ENCODE measurements around the gene TMEM121.
A peak's percentile ranks its signal among the peaks of the same experiment; 100 is the strongest.

Gene TMEM121

DNA sequence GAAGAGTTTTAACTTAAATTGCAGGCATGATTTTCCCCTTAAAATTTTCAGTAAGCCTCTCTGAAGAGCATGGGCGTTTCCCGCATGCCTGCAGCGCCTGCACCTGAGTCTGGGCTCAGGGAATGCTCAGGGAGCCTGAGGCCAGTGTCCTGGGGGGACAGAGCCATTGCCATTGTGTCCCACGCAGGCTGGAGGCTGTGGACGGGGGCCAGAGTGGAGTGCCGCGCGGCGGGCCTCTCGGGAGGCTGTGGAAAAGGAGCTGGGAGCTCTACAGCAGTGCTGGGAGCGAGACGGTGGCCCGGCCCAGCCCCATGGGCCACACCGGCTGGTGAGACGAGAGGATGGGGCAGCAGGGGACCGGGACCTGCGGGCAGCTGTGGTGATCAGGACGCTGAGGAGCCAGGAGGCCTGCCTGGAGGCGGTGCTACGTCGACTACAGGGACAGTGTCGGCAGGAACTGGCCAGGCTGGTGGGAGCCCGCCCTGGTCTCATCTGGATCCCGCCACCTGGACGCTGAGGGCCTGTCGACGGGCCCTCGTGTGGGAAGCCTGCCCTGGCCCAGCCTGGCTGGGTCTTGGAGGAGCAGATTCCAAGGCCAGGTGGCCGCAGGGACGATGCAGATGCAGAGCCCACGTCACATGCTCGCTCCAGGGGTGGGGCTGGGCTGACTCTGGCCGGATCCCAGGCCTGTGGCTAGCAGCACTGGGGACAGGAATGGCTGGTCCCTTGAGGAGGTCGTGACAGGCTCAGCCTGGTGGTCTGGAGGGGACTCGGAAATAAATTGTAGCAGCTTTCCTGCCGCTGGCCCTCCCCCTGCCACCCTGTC lies 27.7 kb upstream of the TMEM121 start:
- DNase-seq = no peak

- DNase-seq = no peak
These were observed 26.9 kb upstream of the TMEM121 start for GRCh38 chr14:105499256-105500035.

DNA sequence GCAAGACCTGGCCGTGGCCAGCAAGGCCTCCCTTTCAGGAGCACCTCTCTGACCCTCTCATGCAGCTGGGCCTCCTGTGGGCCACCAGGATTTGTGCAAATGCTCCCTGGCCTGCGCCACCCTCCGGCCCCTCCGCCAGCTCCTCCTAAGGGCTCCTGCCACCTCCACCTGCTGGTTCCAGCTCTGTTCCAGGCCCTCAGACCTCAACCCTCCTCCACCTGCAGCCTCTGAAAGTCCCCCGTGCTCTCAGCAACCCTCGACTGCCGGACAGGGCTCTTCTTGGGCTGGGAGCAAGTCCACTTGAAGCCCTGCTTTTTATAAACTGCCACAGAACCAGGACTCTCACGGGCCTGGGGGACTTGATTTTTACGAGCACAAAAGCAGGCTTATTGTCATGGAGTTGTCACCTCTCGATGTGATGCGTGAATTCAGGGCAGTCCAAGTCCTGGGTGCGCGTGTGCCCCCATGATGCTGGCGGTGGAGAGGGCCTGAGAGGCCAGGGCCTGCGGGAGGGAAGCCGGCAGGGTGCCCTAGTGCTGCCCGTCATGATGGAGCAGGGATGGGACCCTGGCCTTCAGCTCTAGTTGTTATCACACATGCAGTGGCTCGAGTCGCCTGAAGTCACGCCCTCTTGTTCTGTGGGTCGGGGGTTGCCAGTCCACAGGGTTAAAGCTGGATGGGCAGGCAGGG lies 26.2 kb upstream of the TMEM121 start:
- DNase-seq = no peak

GRCh38 chr14:105500726-105501101 lies 25.7 kb upstream of the TMEM121 start:
- no peak for DNase-seq

DNA sequence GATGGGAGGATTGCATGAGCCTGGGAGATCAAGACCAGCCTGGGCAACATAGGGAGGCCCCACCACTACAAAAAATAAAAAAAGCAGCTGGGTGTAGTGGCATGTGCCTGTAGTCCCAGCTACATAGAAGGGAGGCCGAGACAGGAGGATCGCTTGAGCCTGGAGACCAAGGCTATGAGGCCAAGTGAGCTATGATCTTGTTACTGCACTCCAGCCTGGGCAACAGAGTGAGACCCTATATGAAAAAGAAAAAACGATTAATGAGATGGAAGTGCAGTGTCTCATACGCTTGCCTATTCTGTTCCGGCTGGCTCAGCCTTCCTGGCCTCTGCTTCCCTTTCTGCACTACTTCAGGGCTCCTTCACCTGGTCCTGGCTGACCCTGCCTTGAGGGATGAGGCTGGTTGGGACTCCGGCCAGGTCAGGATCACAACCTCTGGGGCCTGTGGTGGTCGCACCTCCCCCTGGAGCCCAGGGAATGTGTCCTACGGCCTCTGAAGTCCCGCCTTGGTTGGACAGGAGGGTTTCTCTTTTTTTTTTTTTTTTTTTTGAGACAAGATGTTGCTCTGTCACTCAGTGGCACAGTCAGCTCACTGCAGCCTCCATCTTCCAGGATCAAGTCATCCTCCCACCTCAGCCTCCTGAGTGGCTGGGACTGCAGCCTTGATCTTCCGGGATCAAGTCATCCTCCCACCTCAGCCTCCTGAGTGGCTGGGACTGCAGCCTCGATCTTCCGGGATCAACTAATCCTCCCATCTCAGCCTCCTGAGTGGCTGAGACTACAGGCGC lies 24.7 kb upstream of the TMEM121 start:
- no peak for DNase-seq

GRCh38 chr14:105502446-105503295 lies 23.7 kb upstream of the TMEM121 start:
- no peak for DNase-seq

DNA sequence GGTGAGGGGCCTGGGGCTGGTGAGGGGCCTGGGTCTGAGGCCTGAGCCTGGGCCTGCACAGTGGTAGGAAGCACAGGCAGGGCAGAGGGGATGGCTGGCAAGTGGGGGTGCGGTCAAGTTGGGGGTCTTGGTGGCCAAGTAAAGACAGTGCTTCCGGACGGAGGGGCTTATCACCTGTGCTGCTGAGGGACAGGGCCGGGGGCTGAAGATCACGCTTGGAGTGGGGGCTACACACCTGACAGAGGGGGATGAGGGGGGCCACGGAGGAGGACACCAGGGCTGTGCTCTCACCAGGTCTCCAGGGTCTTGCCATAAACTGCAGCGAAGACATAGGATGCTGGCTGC lies 23.1 kb upstream of the TMEM121 start:
- no peak for DNase-seq

GRCh38 chr14:105503935-105504692 lies 22.3 kb upstream of the TMEM121 start:
- DNase-seq = no peak

- DNase-seq = no peak
These were observed 21.3 kb upstream of the TMEM121 start for GRCh38 chr14:105505101-105505500.

DNA sequence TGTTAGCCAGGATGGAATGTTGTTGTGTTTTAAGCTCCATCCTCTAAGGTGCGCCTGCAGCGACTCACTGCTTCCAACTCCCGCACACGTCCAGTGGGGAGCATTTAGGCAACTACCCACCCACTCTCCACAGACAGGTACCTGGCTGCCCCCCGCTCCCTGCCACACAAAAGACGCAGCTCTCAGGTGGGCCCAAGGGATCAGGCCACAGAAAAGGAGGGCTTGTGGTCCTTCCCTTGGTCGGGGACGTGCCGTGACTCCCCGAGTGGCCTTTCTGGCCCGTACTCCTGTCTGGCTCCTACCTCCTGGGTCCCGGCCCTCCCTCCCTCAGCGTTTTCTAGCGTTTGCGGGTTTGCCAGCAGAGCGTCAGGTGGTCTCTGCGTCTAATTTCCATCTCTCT lies 19.1 kb upstream of the TMEM121 start:
- DNase-seq = no peak

GRCh38 chr14:105508069-105508468 lies 18.3 kb upstream of the TMEM121 start:
- DNase-seq = no peak

GRCh38 chr14:105508601-105509000 lies 17.8 kb upstream of the TMEM121 start:
- no peak for DNase-seq

- DNase-seq = no peak
These were observed 9.3 kb upstream of the TMEM121 start for GRCh38 chr14:105517096-105517495.

GRCh38 chr14:105519946-105520698 lies 6.3 kb upstream of the TMEM121 start:
- DNase-seq = no peak

GRCh38 chr14:105525326-105525725 lies 1.1 kb upstream of the TMEM121 start:
- no peak for DNase-seq

- no peak for DNase-seq
These were observed 495 bp downstream of the TMEM121 start for GRCh38 chr14:105526776-105527380.

DNA sequence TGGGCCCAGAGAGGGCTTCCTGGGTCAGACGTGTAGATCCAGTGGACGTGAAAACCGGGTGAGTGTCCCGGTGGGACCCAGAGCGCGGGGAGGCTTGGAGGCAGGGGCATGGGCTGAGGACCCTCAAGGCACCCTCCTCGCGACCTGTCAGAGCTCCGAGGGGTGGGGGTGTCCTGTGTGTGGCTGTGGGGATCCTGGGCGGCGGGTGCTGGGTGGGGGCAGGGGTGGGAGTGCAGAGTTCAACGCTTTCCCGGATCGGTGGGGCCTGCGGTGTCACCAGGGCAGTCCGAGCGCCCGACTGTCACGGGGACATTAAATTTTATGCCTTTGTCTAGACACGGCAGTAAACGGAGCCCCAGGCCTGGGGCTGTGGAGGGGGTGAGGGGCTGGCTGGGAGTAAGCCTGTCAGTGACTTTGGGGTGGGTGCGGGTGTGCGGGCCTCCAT lies 1.0 kb downstream of the TMEM121 start:
- DNase-seq = no peak

DNA sequence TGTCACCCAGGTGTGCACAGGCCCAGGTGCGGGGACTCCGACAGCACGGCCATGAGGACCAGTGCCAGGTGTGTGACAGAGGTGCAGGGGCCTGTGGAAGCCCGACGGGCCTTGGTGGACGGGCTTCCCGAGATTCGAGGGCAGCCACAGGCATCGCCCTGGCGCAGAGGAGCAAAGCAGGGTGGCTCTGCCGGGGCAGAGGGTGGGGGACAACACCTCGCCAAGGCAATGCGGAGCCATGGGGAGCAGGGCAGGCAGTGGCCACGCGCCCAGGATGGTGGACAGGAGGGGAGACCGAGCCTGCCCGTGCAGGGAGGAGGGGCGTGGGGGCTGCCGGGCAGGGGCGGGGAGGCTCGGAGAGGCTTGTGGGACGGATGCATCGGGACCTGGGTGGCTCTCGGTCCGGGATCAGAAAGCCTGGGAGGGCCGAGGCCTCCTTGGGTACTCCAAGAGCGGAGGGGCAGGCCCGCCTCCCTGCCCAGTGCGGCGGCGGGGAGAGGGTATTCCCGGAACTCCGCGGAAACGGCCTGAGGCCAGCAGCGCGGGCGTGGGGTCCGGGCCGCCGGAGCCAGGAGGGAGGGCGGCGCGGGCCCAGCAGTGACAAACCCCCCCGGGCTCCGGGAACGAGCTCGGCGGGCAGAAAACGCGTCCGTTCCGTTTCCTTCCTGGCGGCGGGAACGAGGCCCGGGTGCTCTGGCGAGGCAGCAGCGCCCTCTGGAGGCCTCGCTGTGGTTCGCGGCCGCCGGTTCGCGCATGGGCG lies 1.6 kb downstream of the TMEM121 start:
- peak; percentile 64 for DNase-seq

Measured in NCI-H510A treated with DMSO at 0.1 percent for 48 hours (cell line).